ENCODE measurements around the gene MAPK8IP3. TPM values are rescaled to one million over a fixed set of nuclear protein-coding genes. Genes with fewer than 3 reads are reported as not detected.

Gene MAPK8IP3
- total and polyA plus RNA-seq, 9 of the 15 experiments (the other 6 are each of a cell fraction or from before 2014, with no cell fraction given): 0.17 to 58.7 (median 16.7) TPM

DNA sequence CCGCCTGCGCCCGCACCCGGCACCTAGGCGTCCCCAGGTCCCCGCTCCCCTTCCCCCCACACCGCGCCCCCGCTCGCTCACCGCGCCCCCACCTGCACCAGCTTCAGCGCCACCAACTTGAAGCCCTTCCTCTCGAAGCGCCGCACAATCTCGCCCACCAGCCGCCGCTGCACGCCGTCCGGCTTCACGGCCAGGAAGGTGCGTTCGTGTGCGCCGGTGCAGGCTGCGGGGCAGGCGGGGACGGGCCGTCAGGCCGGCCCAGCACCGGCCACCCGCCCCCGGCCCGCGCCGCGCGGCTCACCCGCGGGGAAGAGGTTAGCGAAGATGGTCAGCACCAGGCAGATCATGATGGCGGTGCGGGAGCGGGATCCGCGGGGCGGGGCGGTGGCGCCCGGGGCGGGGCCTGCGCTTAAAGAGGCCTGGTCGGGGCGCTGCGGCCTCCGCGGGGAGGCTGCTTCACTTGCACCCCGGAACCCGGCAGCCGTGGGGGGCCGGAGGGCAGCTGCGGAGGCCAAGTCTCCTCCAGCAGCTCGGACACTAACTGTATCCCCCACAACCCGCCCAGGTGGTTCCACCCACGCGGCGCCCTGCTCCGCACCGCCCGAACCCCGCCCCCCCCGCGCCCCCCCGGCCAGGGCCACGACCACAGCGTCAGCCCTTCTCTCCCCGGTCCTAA, 65.3 kb downstream of the MAPK8IP3 start, which contains the start of gene NME3 (continued):
- TF ChIP-seq, protein P1, sequence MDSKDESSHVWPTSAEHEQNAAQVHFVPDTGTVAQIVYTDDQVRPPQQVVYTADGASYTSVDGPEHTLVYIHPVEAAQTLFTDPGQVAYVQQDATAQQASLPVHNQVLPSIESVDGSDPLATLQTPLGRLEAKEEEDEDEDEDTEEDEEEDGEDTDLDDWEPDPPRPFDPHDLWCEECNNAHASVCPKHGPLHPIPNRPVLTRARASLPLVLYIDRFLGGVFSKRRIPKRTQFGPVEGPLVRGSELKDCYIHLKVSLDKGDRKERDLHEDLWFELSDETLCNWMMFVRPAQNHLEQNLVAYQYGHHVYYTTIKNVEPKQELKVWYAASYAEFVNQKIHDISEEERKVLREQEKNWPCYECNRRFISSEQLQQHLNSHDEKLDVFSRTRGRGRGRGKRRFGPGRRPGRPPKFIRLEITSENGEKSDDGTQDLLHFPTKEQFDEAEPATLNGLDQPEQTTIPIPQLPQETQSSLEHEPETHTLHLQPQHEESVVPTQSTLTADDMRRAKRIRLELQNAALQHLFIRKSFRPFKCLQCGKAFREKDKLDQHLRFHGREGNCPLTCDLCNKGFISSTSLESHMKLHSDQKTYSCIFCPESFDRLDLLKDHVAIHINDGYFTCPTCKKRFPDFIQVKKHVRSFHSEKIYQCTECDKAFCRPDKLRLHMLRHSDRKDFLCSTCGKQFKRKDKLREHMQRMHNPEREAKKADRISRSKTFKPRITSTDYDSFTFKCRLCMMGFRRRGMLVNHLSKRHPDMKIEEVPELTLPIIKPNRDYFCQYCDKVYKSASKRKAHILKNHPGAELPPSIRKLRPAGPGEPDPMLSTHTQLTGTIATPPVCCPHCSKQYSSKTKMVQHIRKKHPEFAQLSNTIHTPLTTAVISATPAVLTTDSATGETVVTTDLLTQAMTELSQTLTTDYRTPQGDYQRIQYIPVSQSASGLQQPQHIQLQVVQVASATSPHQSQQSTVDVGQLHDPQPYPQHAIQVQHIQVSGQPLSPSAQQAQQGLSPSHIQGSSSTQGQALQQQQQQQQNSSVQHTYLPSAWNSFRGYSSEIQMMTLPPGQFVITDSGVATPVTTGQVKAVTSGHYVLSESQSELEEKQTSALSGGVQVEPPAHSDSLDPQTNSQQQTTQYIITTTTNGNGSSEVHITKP (IDR thresholded peaks at IDR 0.05; ENCODE audit: partially characterized antibody): peak; percentile 86
- TF ChIP-seq KAT2B (IDR thresholded peaks at IDR 0.05; ENCODE audit: low read depth, low read length): no peak

GRCh38 chr16:1771864-1772361, 65.9 kb downstream of the MAPK8IP3 start:
- ChIA-PET CTCF (ENCODE audit: low intra/inter-chr PET ratio) (interaction anchor here (2.6 kb wide), 1 partner anchor 158 kb away, joined by 8 read pairs; no protein-coding TSS in a partner anchor), POLR2A (interaction anchor here (0.6 to 4.3 kb wide), 10 partner anchors 8 to 393 kb away, joined by 3 to 35 read pairs (median 4); partner anchors contain the start of genes FAHD1, HAGH, NUBP2 and RPS2)
- intact Hi-C loops (cut with micrococcal nuclease): no loop called here
- WGBS (ENCODE audit: insufficient coverage, low coverage, missing lambda C conversion rate): under 1% methylated on average over 20 of the region's 22 CpGs
- DNase-seq (ENCODE audit: extremely low read depth in 1 of 4, low spot score in 3 of 4) (no peak), FAIRE-seq (peak; percentile 64), ATAC-seq (no peak)
- H3K4me1 ChIP-seq (replicated peaks in 1 of 2; ENCODE audit: control insufficient read depth in 2 of 2, insufficient read depth in 2 of 2, low read length in 2 of 2): peaks cover 20 to 97% of the 10 kb centered on the region in 2 experiments; a peak in 4 of 5 replicates
- H2AFZ ChIP-seq (ENCODE audit: low read depth, low read length): no peak overlapping the region; the same call in 1 of the 2 replicates
- in situ Hi-C loops (cut with MboI): no loop called here
- H3K79me2 ChIP-seq (ENCODE audit: control insufficient read depth, insufficient read depth, low read length): peaks cover 51% of the 10 kb centered on the region
- H3K9me1 ChIP-seq (ENCODE audit: control insufficient read depth, insufficient read depth, low read length): peaks cover 2% of the 10 kb centered on the region
- H3K9me3 ChIP-seq (replicated peaks; ENCODE audit: control insufficient read depth, insufficient read depth, low read depth, low read length): no peaks in the 10 kb centered on the region
- H3K4me3 ChIP-seq: peak overlapping the region; percentile 96
- H3K36me3 ChIP-seq (ENCODE audit: control insufficient read depth, insufficient read depth, low read length): peaks cover 69% of the 10 kb centered on the region; the same call in 2 of the 3 replicates
- peaks cover 8% of the 10 kb centered on the region; the same call in 1 of the 2 replicates for H4K20me1 ChIP-seq (replicated peaks; ENCODE audit: control insufficient read depth, insufficient read depth, low read length)
- peak overlapping the region; percentile 93 to 95 for H3K9ac ChIP-seq (ENCODE audit: insufficient read depth in 1 of 2, low read depth in 2 of 2, low read length in 2 of 2)
- BruUV-seq (replicated peaks): TSS peak; percentile 91
- H3K27ac ChIP-seq (ENCODE audit: extremely low read depth, low read depth, low read length): peak overlapping the region; percentile 96
- H3K27me3 ChIP-seq (ENCODE audit: control insufficient read depth in 2 of 2, insufficient read depth in 2 of 2, low read length in 2 of 2): no peaks in the 10 kb centered on the region
- peak overlapping the region; percentile 98 for H3K4me2 ChIP-seq (ENCODE audit: insufficient read depth, low read length)
- no peak for TF ChIP-seq ZNF184 (CRISPR knock-in tag; IDR thresholded peaks at IDR 0.05)
- peak; percentile 44 for TF ChIP-seq TFAP4 (CRISPR knock-in tag; IDR thresholded peaks at IDR 0.05; ENCODE audit: borderline replicate concordance)
- TF ChIP-seq, protein P2, sequence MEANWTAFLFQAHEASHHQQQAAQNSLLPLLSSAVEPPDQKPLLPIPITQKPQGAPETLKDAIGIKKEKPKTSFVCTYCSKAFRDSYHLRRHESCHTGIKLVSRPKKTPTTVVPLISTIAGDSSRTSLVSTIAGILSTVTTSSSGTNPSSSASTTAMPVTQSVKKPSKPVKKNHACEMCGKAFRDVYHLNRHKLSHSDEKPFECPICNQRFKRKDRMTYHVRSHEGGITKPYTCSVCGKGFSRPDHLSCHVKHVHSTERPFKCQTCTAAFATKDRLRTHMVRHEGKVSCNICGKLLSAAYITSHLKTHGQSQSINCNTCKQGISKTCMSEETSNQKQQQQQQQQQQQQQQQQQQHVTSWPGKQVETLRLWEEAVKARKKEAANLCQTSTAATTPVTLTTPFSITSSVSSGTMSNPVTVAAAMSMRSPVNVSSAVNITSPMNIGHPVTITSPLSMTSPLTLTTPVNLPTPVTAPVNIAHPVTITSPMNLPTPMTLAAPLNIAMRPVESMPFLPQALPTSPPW (CRISPR knock-in tag; IDR thresholded peaks at IDR 0.05): peak; percentile 63
- TF ChIP-seq CREB1 (IDR thresholded peaks at IDR 0.05): no peak
- TF ChIP-seq CREB1 (CRISPR knock-in tag; IDR thresholded peaks at IDR 0.05): peak; percentile 41; the same call in 1 of the 2 replicates
- TF ChIP-seq SIRT6 (IDR thresholded peaks at IDR 0.05; ENCODE audit: low read depth, low read length): peak; percentile 26
- no peak for TF ChIP-seq RAD51 (IDR thresholded peaks at IDR 0.05; ENCODE audit: borderline replicate concordance, low read depth)
- TF ChIP-seq, protein P3, sequence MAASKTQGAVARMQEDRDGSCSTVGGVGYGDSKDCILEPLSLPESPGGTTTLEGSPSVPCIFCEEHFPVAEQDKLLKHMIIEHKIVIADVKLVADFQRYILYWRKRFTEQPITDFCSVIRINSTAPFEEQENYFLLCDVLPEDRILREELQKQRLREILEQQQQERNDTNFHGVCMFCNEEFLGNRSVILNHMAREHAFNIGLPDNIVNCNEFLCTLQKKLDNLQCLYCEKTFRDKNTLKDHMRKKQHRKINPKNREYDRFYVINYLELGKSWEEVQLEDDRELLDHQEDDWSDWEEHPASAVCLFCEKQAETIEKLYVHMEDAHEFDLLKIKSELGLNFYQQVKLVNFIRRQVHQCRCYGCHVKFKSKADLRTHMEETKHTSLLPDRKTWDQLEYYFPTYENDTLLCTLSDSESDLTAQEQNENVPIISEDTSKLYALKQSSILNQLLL (CRISPR knock-in tag; IDR thresholded peaks at IDR 0.05; ENCODE audit: borderline replicate concordance): no peak
- 0 out of 2 replicates have a peak, but pooled peaks have one; percentile 52 for TF ChIP-seq ZNF224 (CRISPR knock-in tag; IDR thresholded peaks at IDR 0.05)
